GM12891 (cell line): ENCODE data around the gene CGB8.
"Not testable (repeated sequence)": the region's sequence is repeated elsewhere in the genome, so short reads cannot be mapped to it uniquely, and the experiment has no call there.

Source experiments
- DNase-seq: peaks from one replicate; pipeline ENCODE4 v3.0.0; 2011; ENCODE audit warnings: low spot score; ENCODE audit not compliant: insufficient read length
- FAIRE-seq: peaks from 2 replicates; lab custom pipeline; 2011; peaks lifted over from hg19 to GRCh38; lab: Jason Lieb, UNC
- PAX5 ChIP-seq: IDR thresholded peaks from 2 replicates; pipeline ENCODE4 v1.6.1; 2011; ENCODE audit warnings: low read length, moderate library complexity, mild to moderate bottlenecking; ENCODE audit not compliant: insufficient read depth, severe bottlenecking
- POLR2A ChIP-seq: IDR thresholded peaks from 2 replicates; pipeline ENCODE4 v1.6.1; 2011; ENCODE audit warnings: low read depth, low read length, control low read depth
- POLR2AphosphoS5 ChIP-seq: IDR thresholded peaks from 2 replicates; pipeline ENCODE4 v1.6.1; 2011; ENCODE audit warnings: low read depth, low read length, control low read depth
- POU2F2 ChIP-seq: IDR thresholded peaks from 2 replicates; pipeline ENCODE4 v1.6.1; 2011; ENCODE audit warnings: low read depth, mild to moderate bottlenecking, control low read depth, low read length, moderate library complexity
- SPI1 ChIP-seq: IDR thresholded peaks from 2 replicates; pipeline ENCODE4 v1.6.1; 2011; ENCODE audit warnings: low read depth, low read length, control low read depth
- TAF1 ChIP-seq: IDR thresholded peaks from 2 replicates; pipeline ENCODE4 v1.6.1; 2011; ENCODE audit warnings: low read depth, low read length, control low read depth

CGB8 gene

DNA sequence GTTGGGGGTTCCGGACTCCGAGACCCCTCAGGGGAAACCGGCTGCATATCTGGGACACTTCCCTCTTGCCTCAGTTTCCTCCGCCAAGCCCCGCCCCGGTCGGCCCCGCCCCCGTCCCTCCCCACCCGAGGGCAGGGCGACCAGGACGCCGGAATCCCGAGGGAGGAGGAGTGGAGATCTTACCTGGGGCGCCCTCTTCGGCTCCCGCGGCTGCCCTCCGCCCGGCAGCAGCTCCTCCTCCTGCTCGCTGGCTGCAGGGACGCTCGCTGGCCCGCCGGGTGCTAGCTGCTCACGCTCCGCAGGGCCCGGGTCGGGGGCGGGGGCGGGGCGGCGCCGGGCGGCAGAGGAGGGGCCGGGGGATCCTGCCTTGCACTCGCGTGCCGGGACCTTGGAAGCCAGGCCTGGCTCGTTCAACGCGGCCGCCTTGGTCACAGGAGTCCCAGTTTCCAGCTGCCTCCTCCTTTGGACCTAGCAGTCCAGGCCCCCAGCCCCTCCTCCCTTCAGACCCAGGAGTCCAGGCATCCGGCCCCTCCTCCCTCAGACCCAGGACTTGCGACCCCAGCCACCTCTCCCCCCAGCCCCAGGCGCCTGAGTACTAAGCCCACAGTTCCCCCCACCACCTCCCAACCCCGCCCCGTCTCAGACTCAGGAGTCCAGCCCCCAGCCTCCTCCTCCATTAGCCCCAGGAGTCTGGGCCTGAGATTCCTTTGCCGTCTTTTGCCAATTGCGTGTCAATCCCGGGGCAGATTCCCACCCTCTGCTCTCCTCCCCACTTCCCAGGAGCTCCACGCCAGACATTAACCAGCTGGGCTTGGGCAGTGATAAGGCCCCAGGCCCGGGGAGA, 16.1 kb upstream of the CGB8 start, which contains the start of gene NTF4:
Gene NTF4, minus strand, starts transcription at position 51 of the 844 bp plus-strand sequence. CDS start 2,821 bp downstream, outside the sequence.
- no peak for DNase-seq
- no peak for FAIRE-seq
- TF ChIP-seq POU2F2 (no peak), POLR2AphosphoS5 (no peak), TAF1 (no peak), PAX5 (no peak), POLR2A (no peak), SPI1 (no peak)

- DNase-seq = no peak
- no peak for FAIRE-seq
- TF ChIP-seq SPI1 (no peak), POLR2A (no peak), PAX5 (no peak), POU2F2 (no peak), POLR2AphosphoS5 (no peak), TAF1 (no peak)
Observed at GRCh38 chr19:49064029-49064629, 15.2 kb upstream of the CGB8 start.

DNA sequence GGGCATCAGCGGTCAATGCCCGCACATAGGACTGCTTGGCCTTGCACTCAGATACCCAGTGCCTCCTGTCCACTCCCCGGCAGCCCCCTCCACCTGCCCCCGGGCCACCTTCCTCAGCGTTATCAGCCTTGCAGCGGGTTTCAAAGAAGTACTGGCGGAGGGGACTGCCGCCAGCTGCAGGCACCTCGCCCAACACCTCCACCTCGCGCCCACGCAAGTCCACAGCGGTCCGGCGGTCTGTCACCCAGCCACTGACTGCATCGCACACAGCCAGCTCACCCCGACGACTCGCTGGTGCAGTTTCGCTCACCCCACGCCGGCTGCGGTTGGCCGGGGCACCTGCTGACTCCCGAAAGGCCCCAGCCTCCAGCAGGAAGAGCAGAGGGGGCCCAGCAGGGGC, 12.5 kb upstream of the CGB8 start:
- TF ChIP-seq TAF1 (no peak), PAX5 (no peak)
- DNase-seq (no peak), FAIRE-seq (no peak)

DNA sequence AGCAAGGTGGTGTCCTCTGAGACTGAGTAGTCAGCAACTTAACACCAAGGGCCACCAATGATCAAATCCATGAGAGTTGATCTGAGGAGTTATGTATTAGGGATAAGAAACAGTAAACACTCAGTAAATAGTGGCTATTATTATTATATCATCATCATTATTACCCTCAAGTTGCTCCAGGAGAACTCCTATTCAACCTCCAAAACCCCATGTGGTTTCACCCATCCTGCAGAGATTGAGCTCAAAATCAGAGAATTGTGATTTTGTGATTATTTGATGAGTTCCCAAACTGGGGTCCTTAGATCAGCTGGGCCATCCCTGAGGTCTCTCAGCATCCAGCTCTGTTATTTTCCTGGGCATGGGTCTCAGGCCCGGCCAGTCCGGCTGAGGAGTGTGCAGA, 12.1 kb upstream of the CGB8 start:
- TF ChIP-seq TAF1 (no peak), POU2F2 (no peak), POLR2AphosphoS5 (no peak), PAX5 (no peak), SPI1 (no peak), POLR2A (no peak)
- FAIRE-seq = no peak
- DNase-seq = no peak

DNA sequence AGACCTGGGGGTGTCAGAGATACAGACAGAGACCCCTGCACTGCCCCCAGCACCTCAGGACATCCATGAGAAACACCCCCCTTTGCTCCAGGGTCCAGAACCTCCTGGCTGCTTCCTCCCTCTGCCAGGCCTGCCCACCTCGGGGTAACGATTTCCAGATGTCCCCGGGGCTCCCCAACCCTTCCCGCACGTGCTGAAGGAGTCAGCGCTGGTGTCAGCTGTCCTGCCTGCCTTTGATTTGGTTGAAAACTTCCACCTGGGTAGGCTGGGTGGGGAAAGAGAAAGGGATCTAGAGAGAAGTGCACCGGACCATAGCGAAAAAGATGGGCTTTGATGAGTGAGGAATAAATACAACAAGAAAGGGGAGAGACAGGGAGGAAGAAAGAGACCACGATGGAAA, 10.1 kb upstream of the CGB8 start:
- TF ChIP-seq POU2F2 (no peak), TAF1 (no peak), SPI1 (no peak), POLR2A (no peak), PAX5 (no peak), POLR2AphosphoS5 (no peak)
- FAIRE-seq (no peak), DNase-seq (no peak)

DNA sequence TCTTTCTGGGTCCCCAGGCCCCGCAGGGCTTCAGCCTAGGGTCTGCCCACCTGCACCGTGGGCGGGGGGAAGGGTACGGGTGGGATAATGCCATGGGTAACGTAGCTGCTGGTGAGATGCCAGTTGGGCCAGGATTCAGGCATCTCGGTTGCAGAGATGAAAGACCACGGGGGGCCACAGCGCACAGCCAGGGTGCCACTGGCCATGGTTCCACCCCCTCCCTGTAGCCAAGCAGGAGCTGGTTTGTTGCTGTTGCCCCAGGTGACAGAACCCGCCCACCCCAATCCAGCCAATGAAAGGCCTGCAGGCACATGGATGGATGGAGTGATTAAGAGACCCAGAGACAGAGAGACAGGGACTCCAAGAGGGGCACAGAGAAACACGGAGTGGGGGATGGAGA, 9.7 kb upstream of the CGB8 start:
- TF ChIP-seq POLR2A = no peak
- TF ChIP-seq POLR2AphosphoS5 = no peak
- TF ChIP-seq SPI1 = no peak
- TF ChIP-seq PAX5 = no peak
- TF ChIP-seq POU2F2 = no peak
- no peak for TF ChIP-seq TAF1
- DNase-seq = no peak
- FAIRE-seq = no peak

GRCh38 chr19:49057636-49058234, 8.8 kb upstream of the CGB8 start, which contains the start of gene CGB7:
Gene CGB7 (minus strand): TSS chr19:49057749. CDS start chr19:49055375, 2,374 bp downstream.
- FAIRE-seq = no peak
- no peak for TF ChIP-seq SPI1
- TF ChIP-seq POU2F2 = no peak
- no peak for TF ChIP-seq POLR2AphosphoS5
- TF ChIP-seq PAX5 = no peak
- TF ChIP-seq TAF1 = no peak
- no peak for TF ChIP-seq POLR2A
- no peak for DNase-seq

DNA sequence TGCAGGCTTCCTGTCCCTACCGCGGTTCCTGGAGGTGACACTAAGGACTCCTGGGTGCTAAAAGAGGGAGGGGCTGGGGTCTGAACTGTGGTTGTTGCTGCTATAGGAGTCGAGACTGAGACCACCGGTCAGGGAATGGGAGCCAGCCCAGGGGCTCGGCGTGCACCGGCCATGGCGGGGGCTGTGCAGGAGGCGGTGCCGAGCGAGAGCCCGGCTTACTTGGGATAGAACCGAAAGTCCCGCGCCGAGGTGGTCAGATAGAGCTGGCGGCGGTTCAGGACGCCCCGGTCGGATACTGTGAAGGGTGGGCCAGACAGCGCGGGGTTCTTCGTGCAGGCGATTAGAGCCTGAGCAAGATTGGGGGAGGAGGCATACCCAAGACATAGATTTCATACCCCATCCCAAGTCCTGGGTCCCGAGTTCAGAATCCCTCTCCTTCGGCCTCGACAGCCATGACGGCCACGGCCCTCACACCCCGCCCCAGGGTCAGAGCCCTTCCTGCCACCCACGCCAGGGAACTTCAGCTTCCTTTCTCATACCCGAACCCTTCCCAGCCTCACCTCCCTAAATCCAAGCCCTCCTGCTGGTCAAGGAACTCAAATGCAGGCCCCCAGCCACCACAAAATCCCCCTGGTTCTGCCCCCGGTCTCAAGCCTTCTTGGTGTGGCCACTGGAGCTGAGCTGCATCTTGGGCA, 8.1 kb upstream of the CGB8 start:
- FAIRE-seq = not testable (repeated sequence)

DNA sequence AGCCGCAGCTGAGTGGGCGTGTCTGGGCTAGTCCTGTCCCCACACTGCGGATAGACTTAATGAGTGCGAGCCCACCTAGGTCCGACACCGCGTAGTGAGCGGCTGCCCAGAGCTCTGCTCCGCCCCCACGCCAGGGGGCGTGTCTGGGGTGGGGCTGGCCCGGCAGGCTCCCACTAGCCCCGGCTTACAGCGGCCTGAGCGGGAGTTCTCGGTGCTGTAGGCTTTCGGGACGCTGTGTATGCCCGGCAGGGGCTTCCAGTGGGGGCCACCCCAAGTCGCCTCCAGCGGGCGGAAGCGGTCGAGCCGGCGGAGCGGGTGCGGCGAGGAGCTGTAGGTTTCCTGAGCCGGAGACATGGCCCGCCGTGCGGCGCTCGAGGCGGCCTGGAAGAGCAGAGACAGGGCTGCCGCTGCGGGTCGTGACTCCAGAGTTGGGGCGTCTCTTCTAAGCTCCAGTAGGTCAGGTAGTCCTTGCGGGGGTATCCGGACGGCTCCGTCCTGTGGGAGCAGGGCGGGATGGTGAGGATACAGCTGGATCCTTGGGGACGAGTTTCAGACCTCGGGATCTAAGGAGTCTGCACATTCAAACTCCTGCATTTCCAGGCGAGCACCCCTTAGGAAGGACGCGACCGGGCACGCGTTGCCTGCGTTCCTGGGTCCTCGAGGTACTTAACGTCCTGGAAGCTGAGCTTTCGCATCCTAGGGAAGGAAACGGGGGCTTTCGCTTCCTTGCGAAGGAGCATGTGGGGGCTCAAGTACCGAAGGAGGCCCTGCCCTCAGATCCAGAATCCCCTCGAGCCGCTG, 7.4 kb upstream of the CGB8 start:
- DNase-seq (peak; percentile 84), FAIRE-seq (peak; percentile 62)

More for the DNA sequence above, 8.1 kb upstream of the CGB8 start:
- DNase-seq = not testable (repeated sequence)

DNA sequence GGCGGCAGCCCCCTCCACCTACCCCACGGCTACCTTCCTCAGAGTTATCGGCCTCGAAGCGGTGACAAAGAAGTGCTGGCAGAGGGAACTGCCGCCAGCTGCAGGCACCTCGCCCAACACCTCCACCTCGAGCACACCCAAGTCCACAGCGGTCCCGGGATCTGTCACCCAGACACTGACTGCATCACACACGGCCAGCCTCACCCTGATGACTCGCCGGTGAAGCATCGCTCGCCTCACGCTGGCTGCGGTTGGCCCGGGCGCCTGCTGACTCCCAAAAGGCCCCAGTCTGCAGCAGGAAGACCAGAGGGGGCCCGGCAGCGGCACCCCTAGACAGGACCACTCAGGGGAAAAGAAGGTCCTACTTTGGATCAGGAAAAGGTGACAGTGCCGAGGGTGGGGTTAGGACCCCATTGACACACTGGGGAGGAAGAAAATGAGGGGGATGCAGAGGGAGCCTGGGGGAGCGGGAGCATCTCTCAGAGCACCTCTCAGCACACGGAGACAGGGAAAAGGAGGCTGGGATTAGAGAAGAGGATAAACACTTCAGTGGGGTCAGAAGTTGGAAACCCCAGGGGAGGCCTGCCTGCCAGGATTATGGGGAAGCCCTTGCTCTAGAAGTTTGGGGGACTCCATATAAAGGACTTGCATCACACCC, 1.6 kb upstream of the CGB8 start:
- DNase-seq, FAIRE-seq: not testable (repeated sequence)

More for the DNA sequence above, 7.4 kb upstream of the CGB8 start:
- TF ChIP-seq POLR2AphosphoS5 = no peak
- TF ChIP-seq POLR2A = no peak
- no peak for TF ChIP-seq SPI1
- TF ChIP-seq PAX5 = no peak
- TF ChIP-seq TAF1 = no peak
- TF ChIP-seq POU2F2 = no peak

DNA sequence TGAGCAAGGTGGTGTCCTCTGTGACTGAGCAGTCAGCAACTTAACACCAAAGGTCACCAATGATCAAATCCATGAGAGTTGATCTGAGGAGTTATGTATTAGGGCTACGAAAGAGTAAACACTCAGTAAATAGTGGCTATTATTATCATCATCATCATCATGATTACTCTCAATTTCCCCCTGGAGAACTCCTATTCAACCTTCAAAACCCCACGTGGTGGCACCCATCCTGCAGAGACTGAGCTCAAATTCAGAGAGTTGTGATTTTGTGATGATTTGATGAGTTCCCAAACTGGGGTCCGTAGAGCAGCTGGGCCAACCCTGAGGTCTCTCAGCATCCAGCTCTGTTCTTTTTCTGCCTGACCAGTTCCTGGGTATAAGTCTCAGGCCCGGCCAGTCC, 923 bp upstream of the CGB8 start:
- FAIRE-seq, DNase-seq: not testable (repeated sequence)

- not testable (repeated sequence) for FAIRE-seq, DNase-seq
Observed at GRCh38 chr19:49043548-49043947, 5.4 kb downstream of the CGB8 start, which contains the start of gene CGB5. Gene CGB5 (plus strand): TSS chr19:49043848. CDS start chr19:49044210, 362 bp downstream.

DNA sequence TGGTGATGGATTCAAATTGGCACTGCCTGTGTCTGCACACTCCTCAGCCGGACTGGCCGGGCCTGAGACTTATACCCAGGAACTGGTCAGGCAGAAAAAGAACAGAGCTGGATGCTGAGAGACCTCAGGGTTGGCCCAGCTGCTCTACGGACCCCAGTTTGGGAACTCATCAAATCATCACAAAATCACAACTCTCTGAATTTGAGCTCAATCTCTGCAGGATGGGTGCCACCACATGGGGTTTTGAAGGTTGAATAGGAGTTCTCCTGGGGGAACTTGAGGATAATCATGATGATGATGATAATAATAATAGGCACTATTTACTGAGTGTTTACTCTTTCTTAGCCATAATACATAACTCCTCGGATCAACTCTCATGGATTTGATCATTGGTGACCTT, 6.2 kb downstream of the CGB8 start:
- DNase-seq, FAIRE-seq: not testable (repeated sequence)
